Glomerular endothelial cell (primary cell): ENCODE results near the gene NSF. TPM values are rescaled to one million over a fixed set of nuclear protein-coding genes. Genes with fewer than 3 reads are reported as not detected.
"Not testable (repeated sequence)": the region's sequence is repeated elsewhere in the genome, so short reads cannot be mapped to it uniquely, and the experiment has no call there.

Experiments used
- DNase-seq: peaks from one replicate; pipeline ENCODE4 v3.0.0-alpha.2; 2011; ENCODE audit warnings: low read depth, low spot score; ENCODE audit errors: extremely low read depth
- total RNA-seq: library from RNA; depleted of rRNA; stranded (reverse); fragments of >200 nt; gene quantifications from 2 replicates; pipeline ENCODE4 v1.2.3, GENCODE V29; 2015

Gene NSF
- total RNA-seq, 1 donor from 2014 or later: 22.0 TPM

DNA sequence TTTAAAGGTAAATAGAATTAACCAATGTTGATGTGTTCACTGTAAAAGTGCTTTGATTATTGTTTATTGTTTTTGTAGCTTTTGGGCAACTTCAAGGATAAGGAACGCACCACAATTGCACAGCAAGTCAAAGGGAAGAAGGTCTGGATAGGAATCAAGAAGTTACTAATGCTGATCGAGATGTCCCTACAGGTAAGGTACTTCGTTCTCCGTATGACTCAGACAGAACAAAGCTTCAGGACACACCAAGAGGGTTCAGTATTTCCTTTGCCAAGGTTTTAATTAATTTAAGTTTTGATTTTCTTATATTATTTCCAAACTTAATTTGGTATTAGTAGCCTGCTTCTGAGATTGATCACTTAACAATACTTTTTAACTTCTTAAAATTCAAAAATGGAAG lies 161.0 kb downstream of the NSF start:
- no peak for DNase-seq

DNA sequence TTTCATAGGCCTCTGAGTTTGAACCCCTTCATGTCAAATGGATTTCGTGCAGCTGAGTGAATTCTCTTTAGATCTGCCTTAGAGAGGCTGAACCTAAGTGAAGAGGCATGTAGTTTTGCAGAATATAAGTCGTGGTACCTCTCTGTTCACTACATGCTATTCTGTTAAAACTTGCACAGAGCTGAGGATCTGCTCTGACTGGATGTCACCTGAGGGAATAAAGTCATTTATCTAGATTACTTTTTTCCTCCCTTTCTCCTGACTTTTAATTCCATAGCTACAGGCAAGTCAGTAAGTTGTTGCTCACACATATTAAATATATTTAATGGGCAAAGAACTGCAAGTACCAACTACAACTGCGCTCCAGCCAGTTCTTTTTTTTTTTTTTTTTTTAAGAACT lies 163.3 kb downstream of the NSF start:
- DNase-seq: no peak

GRCh38 chr17:46756081-46756735 lies 165.7 kb downstream of the NSF start:
- no peak for DNase-seq

GRCh38 chr17:46756861-46757260 lies 166.4 kb downstream of the NSF start:
- no peak for DNase-seq

GRCh38 chr17:46757588-46757987 lies 167.1 kb downstream of the NSF start:
- not testable (repeated sequence) for DNase-seq

- no peak for DNase-seq
These were observed 168.1 kb downstream of the NSF start for GRCh38 chr17:46758614-46759013.

GRCh38 chr17:46759141-46759540 lies 168.7 kb downstream of the NSF start:
- no peak for DNase-seq

- no peak for DNase-seq
These were observed 172.9 kb downstream of the NSF start for GRCh38 chr17:46763416-46763815.

GRCh38 chr17:46764000-46764708 lies 173.7 kb downstream of the NSF start:
- no peak for DNase-seq

- DNase-seq: peak; percentile 50
These were observed 174.4 kb downstream of the NSF start for GRCh38 chr17:46764709-46765401.

GRCh38 chr17:46765453-46765852 lies 175.0 kb downstream of the NSF start:
- no peak for DNase-seq

- DNase-seq: no peak
These were observed 176.3 kb downstream of the NSF start for GRCh38 chr17:46766493-46767491.

DNA sequence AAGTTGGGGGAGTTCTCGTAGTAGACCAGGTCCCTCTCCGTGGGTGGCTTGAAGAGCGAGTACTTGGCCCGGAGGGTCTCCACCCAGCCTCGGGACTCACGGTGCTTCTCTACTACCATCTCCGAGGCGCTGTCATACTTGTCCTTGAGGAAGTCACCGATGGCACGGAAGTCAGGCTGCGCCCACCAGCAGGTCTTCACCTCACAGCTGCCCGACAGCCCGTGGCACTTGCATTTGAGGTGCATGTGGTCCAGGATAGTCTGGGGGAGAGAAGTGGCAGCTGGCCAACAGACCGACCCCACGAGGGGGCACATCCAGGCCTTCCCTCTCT lies 178.0 kb downstream of the NSF start:
- DNase-seq: no peak

GRCh38 chr17:46768896-46769295 lies 178.4 kb downstream of the NSF start:
- not testable (repeated sequence) for DNase-seq

GRCh38 chr17:46769531-46770438 lies 179.3 kb downstream of the NSF start:
- DNase-seq: no peak

DNA sequence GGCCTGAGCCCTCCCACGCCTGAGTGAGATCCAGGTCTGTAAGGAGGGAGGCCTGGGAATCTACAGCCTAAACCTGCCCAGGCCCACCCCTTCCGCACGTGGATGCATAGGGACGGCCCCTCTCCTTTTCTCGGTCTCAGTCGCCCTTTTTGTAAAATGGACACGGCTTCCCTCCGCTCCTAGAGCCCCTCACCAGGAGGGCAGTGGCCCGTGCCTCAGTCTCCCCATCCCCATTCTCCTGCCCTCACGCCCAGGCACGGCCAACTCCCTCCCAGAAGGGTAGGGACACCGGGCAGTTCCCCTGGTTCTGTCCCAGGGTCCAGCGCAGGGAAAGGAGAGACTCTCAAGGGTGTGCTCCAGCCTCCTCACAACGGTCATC lies 180.0 kb downstream of the NSF start:
- no peak for DNase-seq

- no peak for DNase-seq
These were observed 180.5 kb downstream of the NSF start for GRCh38 chr17:46770818-46771560.

GRCh38 chr17:46771561-46772474 lies 181.3 kb downstream of the NSF start:
- no peak for DNase-seq
